ENCODE measurements around the gene TXNDC16.

The TXNDC16 gene

GRCh38 chr14:52443506-52443905 lies 108.8 kb downstream of the TXNDC16 start:
- POLR2A ChIA-PET (ENCODE audit: low non-redundant PET): no interaction called here

GRCh38 chr14:52442602-52443001 lies 109.7 kb downstream of the TXNDC16 start:
- TF ChIP-seq CTCF (conservative IDR thresholded peaks at IDR 0.05; ENCODE audit: low read depth): no peak
- ChIA-PET POLR2A (ENCODE audit: low non-redundant PET) (no interaction called here), CTCF (no interaction called here)
- no peak for DNase-seq (ENCODE audit: low spot score)
- H3K27ac ChIP-seq: no peak overlapping the region

More at GRCh38 chr14:52443506-52443905, 108.8 kb downstream of the TXNDC16 start:
- CTCF ChIA-PET: interaction anchor here (0.6 kb wide), 1 partner anchor 15 kb away, joined by 5 read pairs; no protein-coding TSS in a partner anchor
- TF ChIP-seq CTCF (conservative IDR thresholded peaks at IDR 0.05; ENCODE audit: low read depth): no peak
- no peak for DNase-seq (ENCODE audit: low spot score)
- no peak overlapping the region for H3K27ac ChIP-seq

- no peak overlapping the region for H3K27ac ChIP-seq
- no peak for TF ChIP-seq CTCF (conservative IDR thresholded peaks at IDR 0.05; ENCODE audit: low read depth)
- POLR2A ChIA-PET (ENCODE audit: low non-redundant PET): no interaction called here
- DNase-seq (ENCODE audit: low spot score): no peak
- CTCF ChIA-PET: no interaction called here
Measured at GRCh38 chr14:52442166-52442565, 110.1 kb downstream of the TXNDC16 start.

GRCh38 chr14:52439476-52439875 lies 112.8 kb downstream of the TXNDC16 start:
- TF ChIP-seq CTCF (conservative IDR thresholded peaks at IDR 0.05; ENCODE audit: low read depth): no peak
- ChIA-PET CTCF (no interaction called here), POLR2A (ENCODE audit: low non-redundant PET) (no interaction called here)
- DNase-seq (ENCODE audit: low spot score): no peak
- H3K27ac ChIP-seq: no peak overlapping the region

GRCh38 chr14:52434955-52435354 lies 117.3 kb downstream of the TXNDC16 start:
- no peak overlapping the region for H3K27ac ChIP-seq
- POLR2A ChIA-PET (ENCODE audit: low non-redundant PET): no interaction called here
- no peak for TF ChIP-seq CTCF (conservative IDR thresholded peaks at IDR 0.05; ENCODE audit: low read depth)
- no peak for DNase-seq (ENCODE audit: low spot score)
- CTCF ChIA-PET: interaction anchor here (0.6 kb wide), 1 partner anchor 538 kb away, joined by 5 read pairs; no protein-coding TSS in a partner anchor

- CTCF ChIA-PET: no interaction called here
- H3K27ac ChIP-seq: no peak overlapping the region
- POLR2A ChIA-PET (ENCODE audit: low non-redundant PET): no interaction called here
Measured at GRCh38 chr14:52430474-52430873, 121.8 kb downstream of the TXNDC16 start.

More at GRCh38 chr14:52430474-52430873, 121.8 kb downstream of the TXNDC16 start:
- no peak for DNase-seq (ENCODE audit: low spot score)
- TF ChIP-seq CTCF (conservative IDR thresholded peaks at IDR 0.05; ENCODE audit: low read depth): no peak

Measured in RWPE1 (cell line).